ENCODE data around the gene ZNF236. TPM values are rescaled to one million over a fixed set of nuclear protein-coding genes. Genes with fewer than 3 reads are reported as not detected.

Gene ZNF236
- total RNA-seq, 1 donor, result 13.6 TPM

DNA sequence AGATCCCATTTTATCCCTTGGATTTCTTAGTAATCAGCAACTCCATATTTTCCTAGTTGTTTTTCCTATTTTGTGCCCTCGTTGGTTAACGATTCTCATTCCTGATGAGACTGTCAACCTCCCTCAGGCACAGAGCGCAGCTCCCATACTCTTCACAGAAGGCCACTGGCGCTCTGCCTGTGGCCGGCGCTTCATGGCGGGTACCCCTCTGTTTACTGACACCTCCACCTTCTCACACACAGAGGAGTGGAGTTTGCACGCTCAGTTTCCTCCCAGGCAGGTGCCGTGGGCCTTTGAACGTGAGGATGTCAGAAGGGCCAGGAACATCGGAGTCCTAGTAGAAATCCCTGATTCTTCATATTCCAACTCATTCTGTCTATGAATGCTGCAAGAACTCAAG lies 171.2 kb downstream of the ZNF236 start:
- no peak for TF ChIP-seq CTCF (IDR thresholded peaks at IDR 0.05; ENCODE audit: insufficient read depth, low read length)

DNA sequence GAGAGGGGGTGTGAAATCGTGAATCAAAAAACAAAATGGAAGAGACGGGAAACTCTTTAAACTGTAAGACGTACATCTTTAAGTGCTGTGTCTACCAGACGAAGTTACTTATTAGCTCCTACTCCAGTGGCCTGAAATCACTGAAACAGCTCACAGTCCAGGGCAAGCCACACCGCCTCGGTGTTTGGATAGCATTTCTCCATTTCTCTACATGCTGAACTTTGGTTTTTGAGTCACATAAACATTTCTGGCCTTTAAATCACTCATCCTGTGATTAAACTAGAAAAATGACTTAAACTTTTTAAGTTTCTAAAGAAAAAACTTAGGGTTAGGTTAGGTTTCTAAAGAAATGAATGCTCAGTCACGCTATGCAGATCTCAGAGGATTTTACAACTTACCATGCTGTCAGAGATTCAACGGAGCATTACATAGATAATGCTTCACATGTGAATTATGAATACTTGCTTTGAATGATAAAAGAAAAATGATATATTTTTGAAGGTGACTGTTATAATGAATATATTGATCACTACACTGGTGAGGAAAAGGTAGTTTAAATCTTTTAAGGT lies 171.8 kb downstream of the ZNF236 start:
- no peak for DNase-seq (ENCODE audit: low read depth)

More for the DNA sequence above, 171.2 kb downstream of the ZNF236 start:
- H3K4me3 ChIP-seq (ENCODE audit: low read depth, low read length), result no peak overlapping the region
- no peak for DNase-seq (ENCODE audit: low read depth)

DNA sequence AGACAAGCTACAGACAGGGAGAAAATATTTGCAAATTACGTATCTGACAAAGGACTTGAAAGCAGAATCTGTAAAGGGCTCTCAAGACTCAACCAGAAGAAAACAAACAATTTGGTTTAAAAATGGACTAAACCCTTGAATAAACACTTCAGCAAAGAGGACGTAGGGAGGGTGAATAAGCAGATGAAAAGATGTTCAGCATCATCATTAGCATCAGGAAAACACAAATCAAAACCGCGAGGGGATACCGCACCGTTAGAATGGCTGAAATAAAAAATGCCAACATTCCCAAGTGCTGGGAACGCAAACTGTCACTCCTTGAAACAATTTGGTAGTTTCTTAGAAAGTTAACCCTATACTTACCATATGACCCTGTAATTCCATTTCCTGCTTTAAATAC lies 173.5 kb downstream of the ZNF236 start:
- H3K4me3 ChIP-seq (ENCODE audit: low read depth, low read length), result no peak overlapping the region
- TF ChIP-seq CTCF (IDR thresholded peaks at IDR 0.05; ENCODE audit: insufficient read depth, low read length), result no peak

More for the DNA sequence above, 171.8 kb downstream of the ZNF236 start:
- TF ChIP-seq CTCF (IDR thresholded peaks at IDR 0.05; ENCODE audit: insufficient read depth, low read length), result no peak
- H3K4me3 ChIP-seq (ENCODE audit: low read depth, low read length), result no peak overlapping the region

GRCh38 chr18:76996429-76996828 lies 174.1 kb downstream of the ZNF236 start:
- H3K4me3 ChIP-seq (ENCODE audit: low read depth, low read length), result no peak overlapping the region
- TF ChIP-seq CTCF (IDR thresholded peaks at IDR 0.05; ENCODE audit: insufficient read depth, low read length), result no peak
- DNase-seq (ENCODE audit: low read depth), result no peak

More for the DNA sequence above, 173.5 kb downstream of the ZNF236 start:
- DNase-seq (ENCODE audit: low read depth), result no peak

- no peak overlapping the region for H3K4me3 ChIP-seq (ENCODE audit: low read depth, low read length)
- TF ChIP-seq CTCF (IDR thresholded peaks at IDR 0.05; ENCODE audit: insufficient read depth, low read length), result no peak
- no peak for DNase-seq (ENCODE audit: low read depth)
Measured at GRCh38 chr18:76997951-76998808, 175.8 kb downstream of the ZNF236 start.

- TF ChIP-seq CTCF (IDR thresholded peaks at IDR 0.05; ENCODE audit: insufficient read depth, low read length), result no peak
- no peak overlapping the region for H3K4me3 ChIP-seq (ENCODE audit: low read depth, low read length)
- DNase-seq (ENCODE audit: low read depth), result no peak
Measured at GRCh38 chr18:76999077-76999476, 176.7 kb downstream of the ZNF236 start.

Data from fibroblast of the aortic adventitia (primary cell).